H9 (cell line): ENCODE data around the gene KIF26A. TPM values are rescaled to one million over a fixed set of nuclear protein-coding genes. Genes with fewer than 3 reads are reported as not detected.

Source experiments
- DNase-seq: peaks from one replicate; pipeline ENCODE4 v3.0.0-alpha.2; 2017
- H2AFZ ChIP-seq: one replicate; pipeline ENCODE4 v1.6.1; 2013; ENCODE audit warnings: mild to moderate bottlenecking, low read length, control low read depth, moderate library complexity
- H2AK5ac ChIP-seq: 2 replicates; pipeline ENCODE4 v1.6.1; 2013; ENCODE audit warnings: low read length, control low read depth, mixed read lengths; ENCODE audit not compliant: insufficient read length
- H2BK120ac ChIP-seq: one replicate; pipeline ENCODE4 v1.6.1; 2013; ENCODE audit warnings: low read depth, mild to moderate bottlenecking, low read length, control low read depth, inconsistent platforms; ENCODE audit not compliant: poor library complexity, severe bottlenecking
- H2BK12ac ChIP-seq: 2 replicates; pipeline ENCODE4 v1.6.1; 2013; ENCODE audit warnings: low read length, control low read depth, mixed read lengths, low read depth; ENCODE audit not compliant: insufficient read length
- H2BK15ac ChIP-seq: 2 replicates; pipeline ENCODE4 v1.6.1; 2013; ENCODE audit warnings: low read depth, low read length, control low read depth
- H2BK20ac ChIP-seq: one replicate; pipeline ENCODE4 v1.6.1; 2013; ENCODE audit warnings: low read depth, mild to moderate bottlenecking, low read length, control low read depth, inconsistent platforms; ENCODE audit not compliant: poor library complexity, severe bottlenecking
- H2BK5ac ChIP-seq: 2 replicates; pipeline ENCODE4 v1.6.1; 2013; ENCODE audit warnings: low read length, control low read depth, mixed read lengths; ENCODE audit not compliant: insufficient read length
- H3K14ac ChIP-seq: 2 replicates; pipeline ENCODE4 v1.6.1; 2013; ENCODE audit warnings: low read length, control low read depth; ENCODE audit not compliant: insufficient read depth
- H3K18ac ChIP-seq: 2 replicates; pipeline ENCODE4 v1.6.1; 2013; ENCODE audit warnings: low read depth, mild to moderate bottlenecking, mixed read lengths, low read length, control low read depth; ENCODE audit not compliant: insufficient read length
- H3K23ac ChIP-seq: 2 replicates; pipeline ENCODE4 v1.6.1; 2013; ENCODE audit warnings: low read length, control low read depth, mixed read lengths, low read depth; ENCODE audit not compliant: insufficient read length
- H3K23me2 ChIP-seq: 2 replicates; pipeline ENCODE4 v1.6.1; 2013; ENCODE audit warnings: low read depth, mild to moderate bottlenecking, mixed read lengths, low read length, control low read depth; ENCODE audit not compliant: insufficient read length, poor library complexity, severe bottlenecking
- H3K27ac ChIP-seq: 2 replicates; pipeline ENCODE4 v1.5.1; 2013; ENCODE audit warnings: low read length, control low read depth, mixed read lengths, low read depth; ENCODE audit not compliant: insufficient read length
- H3K27me3 ChIP-seq: 2 replicates; pipeline ENCODE4 v1.6.1; 2013; ENCODE audit warnings: low read length, control low read depth, inconsistent platforms; ENCODE audit not compliant: insufficient read depth
- H3K4ac ChIP-seq: 2 replicates; pipeline ENCODE4 v1.6.1; 2013; ENCODE audit warnings: low read depth, mild to moderate bottlenecking, control low read depth, inconsistent platforms, low read length, moderate library complexity
- H3K4me1 ChIP-seq: 2 replicates; pipeline ENCODE4 v1.6.1; 2013; ENCODE audit warnings: low read length, control low read depth, inconsistent platforms; ENCODE audit not compliant: insufficient read depth
- H3K4me2 ChIP-seq: 2 replicates; pipeline ENCODE4 v1.6.1; 2013; ENCODE audit warnings: low read length, control low read depth, mixed read lengths; ENCODE audit not compliant: insufficient read length, insufficient read depth
- H3K56ac ChIP-seq: 2 replicates; pipeline ENCODE4 v1.6.1; 2013; ENCODE audit warnings: low read depth, mild to moderate bottlenecking, mixed read lengths, low read length, control low read depth; ENCODE audit not compliant: insufficient read length
- H3K79me1 ChIP-seq: 2 replicates; pipeline ENCODE4 v1.6.1; 2013; ENCODE audit warnings: low read depth, mild to moderate bottlenecking, moderate library complexity, low read length, control low read depth, inconsistent platforms; ENCODE audit not compliant: insufficient read depth, poor library complexity, severe bottlenecking
- H3K79me2 ChIP-seq: 2 replicates; pipeline ENCODE4 v1.6.1; 2013; ENCODE audit warnings: low read length, control low read depth, inconsistent platforms; ENCODE audit not compliant: insufficient read depth
- H3K9ac ChIP-seq: 2 replicates; pipeline ENCODE4 v1.6.1; 2013; ENCODE audit warnings: low read length, control low read depth, mixed read lengths; ENCODE audit not compliant: insufficient read length; ENCODE audit errors: extremely low read depth
- H3K9me3 ChIP-seq: one replicate; pipeline ENCODE4 v1.6.1; 2013; ENCODE audit warnings: low read depth, low read length, inconsistent platforms; ENCODE audit not compliant: control insufficient read depth
- H3T11ph ChIP-seq: one replicate; pipeline ENCODE4 v1.6.1; 2013; ENCODE audit warnings: mild to moderate bottlenecking, low read length, control low read depth, inconsistent platforms
- H4K20me1 ChIP-seq: one replicate; pipeline ENCODE4 v1.6.1; 2013; ENCODE audit not compliant: control insufficient read depth, insufficient read length, insufficient read depth
- H4K5ac ChIP-seq: 2 replicates; pipeline ENCODE4 v1.6.1; 2013; ENCODE audit warnings: low read depth, mild to moderate bottlenecking, mixed read lengths, low read length, control low read depth; ENCODE audit not compliant: insufficient read length
- H4K8ac ChIP-seq: replicated peaks from 2 replicates; pipeline ENCODE4 v1.6.1; 2013; ENCODE audit warnings: low read length, control low read depth, mixed read lengths, low read depth; ENCODE audit not compliant: insufficient read length
- H4K91ac ChIP-seq: 2 replicates; pipeline ENCODE4 v1.6.1; 2013; ENCODE audit warnings: low read depth, mild to moderate bottlenecking, moderate library complexity, mixed read lengths, low read length, control low read depth; ENCODE audit not compliant: insufficient read length
- H3K27ac Mint-ChIP-seq, 3 experiments: 2 replicates in 2 of 3; 3 replicates in 1 of 3; pipeline ENCODE4 v1.8.0; 2020 to 2021; ENCODE audit warnings: mixed read lengths in 3 of 3, mild to moderate bottlenecking in 1 of 3, moderate library complexity in 1 of 3
- H3K27me3 Mint-ChIP-seq: 2 replicates; pipeline ENCODE4 v1.8.0; 2021; ENCODE audit warnings: low read depth, mild to moderate bottlenecking, moderate library complexity, mixed read lengths
- H3K36me3 Mint-ChIP-seq, 3 experiments: 2 replicates in 2 of 3; 3 replicates in 1 of 3; pipeline ENCODE4 v1.8.0; 2020 to 2021; ENCODE audit warnings: low read depth in 3 of 3, mixed read lengths in 3 of 3; ENCODE audit not compliant: insufficient read depth in 1 of 3
- H3K4me1 Mint-ChIP-seq, 2 experiments: 2 replicates each; pipeline ENCODE4 v1.8.0; 2020; ENCODE audit warnings: mixed read lengths in 2 of 2
- H3K4me3 Mint-ChIP-seq, 2 experiments: 2 replicates in 1 of 2; 3 replicates in 1 of 2; pipeline ENCODE4 v1.8.0; 2020 to 2021; ENCODE audit warnings: mild to moderate bottlenecking in 2 of 2, mixed read lengths in 2 of 2, moderate library complexity in 1 of 2
- H3K9me3 Mint-ChIP-seq, 2 experiments: 2 replicates in 1 of 2; 3 replicates in 1 of 2; pipeline ENCODE4 v1.8.0; 2020; ENCODE audit warnings: mild to moderate bottlenecking in 2 of 2, mixed read lengths in 2 of 2, moderate library complexity in 1 of 2
- WGBS: extraction: QIAGEN DNeasy Blood & Tissue Kit; methylation state at CpG from one replicate; pipeline ENCODE4 v1.1.7; 2013; ENCODE audit warnings: missing lambda C conversion rate, low lambda C conversion rate, mixed read lengths; ENCODE audit not compliant: insufficient read length; ENCODE audit errors: extremely low coverage; 5-methylcytosine and 5-hydroxymethylcytosine counted together
- total RNA-seq: library from RNA; stranded (reverse); gene quantifications from 2 replicates; pipeline ENCODE4 v1.2.1, GENCODE V29; 2021
- TF ChIP-seq, protein P1 (sequence below): fragments of 200-600 bp; sonication (generic); conservative IDR thresholded peaks from 3 replicates; pipeline ENCODE4 v1.8.0; 2021; ENCODE audit warnings: antibody characterized with exemption, mild to moderate bottlenecking

KIF26A gene
- total RNA-seq, 1 experiment from 2014 or later, result 44.2 TPM

DNA sequence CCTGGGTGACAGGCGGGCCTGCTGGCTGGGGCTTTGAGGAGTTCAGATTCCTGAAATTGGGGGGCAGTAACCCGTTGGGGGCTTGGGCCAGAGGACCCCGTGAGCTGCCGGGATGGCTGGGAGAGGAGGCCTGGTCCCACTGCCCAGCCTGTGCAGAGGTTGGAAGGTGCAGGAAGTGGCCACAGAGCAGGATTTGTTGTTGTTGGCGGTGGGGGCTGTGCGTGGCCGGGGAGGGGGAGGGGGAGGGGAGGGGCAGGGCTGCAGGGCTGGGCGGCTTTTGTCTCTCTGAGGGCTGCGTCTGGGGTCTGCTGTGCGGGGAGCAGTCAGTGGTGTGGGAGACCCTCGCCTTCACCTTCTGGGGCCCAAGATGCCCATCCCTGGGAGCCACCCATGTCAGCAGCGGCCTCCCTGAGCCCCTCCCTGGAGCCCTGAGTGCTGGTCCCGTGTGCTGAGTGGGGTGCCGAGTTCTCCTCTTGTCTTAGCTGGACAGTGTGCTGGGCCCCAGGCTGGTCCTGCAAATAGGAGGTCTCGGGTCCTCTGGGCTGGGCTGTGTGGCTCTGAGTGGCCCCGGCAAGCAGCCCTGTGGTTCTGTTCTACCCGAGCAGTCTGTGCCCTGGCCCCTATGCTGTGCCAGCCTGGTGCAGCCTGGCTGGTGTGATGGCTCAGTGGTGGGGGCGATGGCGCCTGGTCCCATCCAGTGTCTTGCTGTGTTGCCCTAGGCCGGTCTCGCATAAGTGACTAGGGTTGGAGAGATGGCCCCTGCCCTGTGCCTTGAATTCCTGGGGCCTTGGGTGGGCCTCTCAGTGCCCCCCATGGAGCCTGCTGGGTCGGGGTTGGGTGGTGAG is 10.3 kb downstream of the KIF26A start:
- Histone ChIP-seq H3K9ac (no peak overlapping the region), H3T11ph (no peak overlapping the region), H4K8ac (no peak overlapping the region), H3K27ac (no peak overlapping the region), H4K91ac (no peak overlapping the region), H3K4ac (no peak overlapping the region), H2BK15ac (no peak overlapping the region), H2BK20ac (no peak overlapping the region), H2BK5ac (no peak overlapping the region), H4K5ac (no peak overlapping the region), H3K18ac (no peak overlapping the region), H3K56ac (no peak overlapping the region), H3K4me2 (no peak overlapping the region), H3K14ac (no peak overlapping the region), H3K4me1 (peaks cover 2% of the 10 kb centered on the region; the same call in 1 of the 2 replicates), H2BK120ac (no peak overlapping the region), H3K23me2 (no peaks in the 10 kb centered on the region), H2AK5ac (no peak overlapping the region), H2AFZ (no peak overlapping the region), H3K9me3 (no peaks in the 10 kb centered on the region), H4K20me1 (no peaks in the 10 kb centered on the region), H3K23ac (no peak overlapping the region), H3K27me3 (no peaks in the 10 kb centered on the region), H2BK12ac (no peak overlapping the region), H3K79me1 (no peaks in the 10 kb centered on the region), H3K79me2 (peaks cover 12% of the 10 kb centered on the region; the same call in 1 of the 2 replicates)
- DNase-seq, result no peak
- no peaks in the 10 kb centered on the region for H3K9me3 Mint-ChIP-seq
- no CpG with 5 or more reads among the region's 22 CpGs for WGBS
- H3K4me3 Mint-ChIP-seq, result peak overlapping the region in 1 of 2 experiments; percentile 3; a peak in 2 of 5 replicates
- H3K27ac Mint-ChIP-seq, result peak overlapping the region in 1 of 3 experiments; percentile 6; a peak in 1 of 7 replicates
- peaks cover 31 to 40% of the 10 kb centered on the region in 2 experiments for H3K4me1 Mint-ChIP-seq
- H3K36me3 Mint-ChIP-seq, result peaks cover 2 to 13% (median 5%) of the 10 kb centered on the region in 3 experiments; a peak in 6 of 7 replicates
- TF ChIP-seq, protein P1, sequence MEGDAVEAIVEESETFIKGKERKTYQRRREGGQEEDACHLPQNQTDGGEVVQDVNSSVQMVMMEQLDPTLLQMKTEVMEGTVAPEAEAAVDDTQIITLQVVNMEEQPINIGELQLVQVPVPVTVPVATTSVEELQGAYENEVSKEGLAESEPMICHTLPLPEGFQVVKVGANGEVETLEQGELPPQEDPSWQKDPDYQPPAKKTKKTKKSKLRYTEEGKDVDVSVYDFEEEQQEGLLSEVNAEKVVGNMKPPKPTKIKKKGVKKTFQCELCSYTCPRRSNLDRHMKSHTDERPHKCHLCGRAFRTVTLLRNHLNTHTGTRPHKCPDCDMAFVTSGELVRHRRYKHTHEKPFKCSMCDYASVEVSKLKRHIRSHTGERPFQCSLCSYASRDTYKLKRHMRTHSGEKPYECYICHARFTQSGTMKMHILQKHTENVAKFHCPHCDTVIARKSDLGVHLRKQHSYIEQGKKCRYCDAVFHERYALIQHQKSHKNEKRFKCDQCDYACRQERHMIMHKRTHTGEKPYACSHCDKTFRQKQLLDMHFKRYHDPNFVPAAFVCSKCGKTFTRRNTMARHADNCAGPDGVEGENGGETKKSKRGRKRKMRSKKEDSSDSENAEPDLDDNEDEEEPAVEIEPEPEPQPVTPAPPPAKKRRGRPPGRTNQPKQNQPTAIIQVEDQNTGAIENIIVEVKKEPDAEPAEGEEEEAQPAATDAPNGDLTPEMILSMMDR, result no peak
- H3K27me3 Mint-ChIP-seq, result no peaks in the 10 kb centered on the region
